GM12878 (cell line): ENCODE results near the gene WBP1L. TPM values are rescaled to one million over a fixed set of nuclear protein-coding genes. Genes with fewer than 3 reads are reported as not detected.

Source experiments
- ATAC-seq: fragments of 200-7000 bp; cut with Tn5 transposase; 3 replicates; pipeline ENCODE4 v1.9.1; 2020; ENCODE audit warnings: mild to moderate bottlenecking, moderate library complexity
- BruUV-seq: library from RNA; stranded (reverse); fragments of 400-500 nt; replicated peaks from 2 replicates; lab custom pipeline; 2021; lab: Mats Ljungman, UMichigan
- CTCF ChIA-PET: fragments of 300-600 bp; sonication (Branson Sonifier 250); formaldehyde crosslinking; extraction: SDS; loops from one replicate; lab custom pipeline; 2021; ENCODE audit warnings: inconsistent platforms; lab: Yijun Ruan, JAX
- POLR2A ChIA-PET: fragments of 350-600 bp; formaldehyde crosslinking; extraction: SDS; loops from one replicate; lab custom pipeline; 2021; ENCODE audit warnings: inconsistent platforms; lab: Charles Lee
- RAD21 ChIA-PET: fragments of 300-600 bp; sonication (Branson Sonifier 250); formaldehyde crosslinking; loops from one replicate; lab custom pipeline; 2023; ENCODE audit warnings: antibody characterized with exemption; ENCODE audit not compliant: unreplicated experiment; lab: Charles Lee
- SMC1A ChIA-PET: fragments of 300-600 bp; sonication (Branson Sonifier 250); formaldehyde crosslinking; loops from one replicate; lab custom pipeline; 2023; ENCODE audit not compliant: unreplicated experiment, uncharacterized antibody; lab: Charles Lee
- DNase-seq: peaks from one replicate; pipeline ENCODE4 v3.0.0-alpha.2; 2011; ENCODE audit warnings: low read depth, low spot score
- FAIRE-seq: peaks from 3 replicates; lab custom pipeline; 2011; peaks lifted over from hg19 to GRCh38; lab: Jason Lieb, UNC
- H2AFZ ChIP-seq: 2 replicates; pipeline ENCODE4 v1.6.0; 2011; ENCODE audit warnings: low read depth, low read length, control low read depth; ENCODE audit not compliant: control insufficient read depth
- H3K27ac ChIP-seq: 2 replicates; pipeline ENCODE4 v1.5.1; 2011; ENCODE audit warnings: control low read depth; ENCODE audit not compliant: control insufficient read depth, insufficient read depth
- H3K27me3 ChIP-seq, 2 experiments: replicated peaks in 1 of 2; 2 replicates each; pipeline versions ENCODE4 v1.6.0 to v1.6.1; 2011; ENCODE audit warnings: low read length in 1 of 2; ENCODE audit not compliant: control insufficient read depth in 2 of 2, insufficient read depth in 2 of 2
- H3K36me3 ChIP-seq, 2 experiments: 2 replicates each; pipeline ENCODE4 v1.5.1; 2011; ENCODE audit warnings: low read length in 1 of 2; ENCODE audit not compliant: control insufficient read depth in 2 of 2, insufficient read depth in 2 of 2
- H3K4me1 ChIP-seq: 2 replicates; pipeline ENCODE4 v1.6.1; 2011; ENCODE audit warnings: mild to moderate bottlenecking, low read length, moderate library complexity, mixed read lengths; ENCODE audit not compliant: control insufficient read depth, insufficient read depth
- H3K4me2 ChIP-seq: 2 replicates; pipeline ENCODE4 v1.6.0; 2011; ENCODE audit warnings: control low read depth; ENCODE audit not compliant: control insufficient read depth, insufficient read depth
- H3K4me3 ChIP-seq: fragments of 200-600 bp; sonication (generic); 2 replicates; pipeline ENCODE4 v1.5.1; 2016
- H3K79me2 ChIP-seq: 2 replicates; pipeline ENCODE4 v1.6.0; 2011; ENCODE audit warnings: low read length; ENCODE audit not compliant: control insufficient read depth, insufficient read depth
- H3K9ac ChIP-seq: 2 replicates; pipeline ENCODE4 v1.8.0; 2011; ENCODE audit warnings: low read length, control low read depth, mixed read lengths; ENCODE audit not compliant: control insufficient read depth, insufficient read depth
- H3K9me3 ChIP-seq: replicated peaks from 3 replicates; pipeline ENCODE4 v1.5.1; 2011; ENCODE audit warnings: mild to moderate bottlenecking, low read length; ENCODE audit not compliant: control insufficient read depth, insufficient read depth
- H4K20me1 ChIP-seq: 2 replicates; pipeline ENCODE4 v1.6.0; 2011; ENCODE audit not compliant: control insufficient read depth, insufficient read depth
- HDAC2 ChIP-seq: fragments of 200-600 bp; sonication (generic); IDR thresholded peaks from 2 replicates; pipeline ENCODE4 v1.6.1; 2017
- NKRF ChIP-seq: fragments of 450-650 bp; conservative IDR thresholded peaks from 2 replicates; pipeline ENCODE4 v1.6.1; 2017; ENCODE audit warnings: mild to moderate bottlenecking, moderate library complexity
- SMAD5 ChIP-seq: IDR thresholded peaks from 2 replicates; pipeline ENCODE4 v1.6.1; 2016; ENCODE audit warnings: antibody characterized with exemption, low read depth
- WGBS: methylation state at CpG from one replicate; pipeline ENCODE4 v1.1.6; 2016; ENCODE audit warnings: low lambda C conversion rate; ENCODE audit not compliant: insufficient replicate concordance, insufficient coverage; ENCODE audit errors: missing lambda C conversion rate; 5-methylcytosine and 5-hydroxymethylcytosine counted together
- in situ Hi-C: fragments of 300-500 bp; cut with MboI; formaldehyde crosslinking; loops from 9 replicates; pipeline ENCODE4 v1.14.3; 2018; ENCODE audit warnings: mixed read lengths
- intact Hi-C: fragments of 100-400 bp; cut with micrococcal nuclease; formaldehyde crosslinking; loops from one replicate; pipeline ENCODE4 v1.14.2; 2022; ENCODE audit not compliant: unreplicated experiment
- polyA plus RNA-seq, 11 experiments: library from polyadenylated mRNA; depleted of rRNA in 4 of 11; unstranded in 6 of 11; stranded (reverse) in 5 of 11; fragments of >200 nt; fragmentation: Nextera tagmentation in 4 of 11; fragmentation: Illumina TruSeq in 1 of 11; extraction: Ambion mirVana in 4 of 11; extraction: Trizol in 1 of 11; gene quantifications; 1 replicate in 1 of 11; 2 replicates in 10 of 11; pipeline versions ENCODE4 v1.2.1 to v1.2.3, GENCODE V29; 2011 to 2016; ENCODE audit warnings: inconsistent platforms in 2 of 11, missing spikeins in 2 of 11, low read depth in 1 of 11
- total RNA-seq, 4 experiments: library from RNA; depleted of rRNA in 3 of 4; stranded (reverse); fragments of >200 nt in 3 of 4; fragmentation: Illumina TruSeq in 1 of 4; extraction: Trizol in 1 of 4; gene quantifications; 2 replicates each; pipeline versions ENCODE4 v1.2.1 to v1.2.3, GENCODE V29; 2013 to 2021

The WBP1L gene
- total and polyA plus RNA-seq, 10 of the 15 experiments (the other 5 are each of a cell fraction or from before 2014, with no cell fraction given), result 3.7 to 18.8 (median 12.3) TPM

- Histone ChIP-seq H4K20me1 (no peaks in the 10 kb centered on the region), H3K9me3 (no peaks in the 10 kb centered on the region), H3K4me3 (no peak overlapping the region), H2AFZ (no peak overlapping the region), H3K9ac (no peak overlapping the region), H3K79me2 (peaks cover 20% of the 10 kb centered on the region), H3K36me3 (peaks cover 0 to 2% of the 10 kb centered on the region in 2 experiments; a peak in 1 of 4 replicates), H3K4me2 (no peak overlapping the region), H3K4me1 (peaks cover 5% of the 10 kb centered on the region; the same call in 1 of the 2 replicates), H3K27ac (no peak overlapping the region), H3K27me3 (no peaks in the 10 kb centered on the region)
- in situ Hi-C loops (no loop called here), intact Hi-C loops (loop anchor here (10.0 kb wide), 1 partner anchor 344 kb away; no protein-coding TSS in a partner anchor)
- ATAC-seq (no peak), FAIRE-seq (no peak), DNase-seq (no peak)
- POLR2A ChIA-PET, result interaction anchor here (0.6 to 2.2 kb wide), 11 partner anchors 8 to 259 kb away, joined by 3 to 8 read pairs (median 3); no protein-coding TSS in a partner anchor
- WGBS, result over 99% methylated on average over 6 of the region's 6 CpGs
- RAD21 ChIA-PET, result interaction anchor here (0.9 to 1.0 kb wide), 3 partner anchors 42 to 85 kb away, joined by 3 to 4 read pairs (median 4); no protein-coding TSS in a partner anchor
- CTCF ChIA-PET, result interaction anchor here (1.0 to 1.8 kb wide), 6 partner anchors 9 to 180 kb away, joined by 3 to 11 read pairs (median 3); no protein-coding TSS in a partner anchor
- no TSS peak for BruUV-seq
- SMC1A ChIA-PET, result interaction anchor here (0.7 to 3.5 kb wide), 15 partner anchors 10 to 180 kb away, joined by 3 to 15 read pairs (median 4); no protein-coding TSS in a partner anchor
- no peak for TF ChIP-seq NKRF
- TF ChIP-seq SMAD5, result no peak
- no peak for TF ChIP-seq HDAC2
These were observed 22.9 kb upstream of the WBP1L start for GRCh38 chr10:102720775-102721301.
